ENCODE data around the gene LDLRAD3.

- TF ChIP-seq CTCF (optimal IDR thresholded peaks at IDR 0.05 in 1 of 3, IDR thresholded peaks at IDR 0.05 in 1 of 3, conservative IDR thresholded peaks at IDR 0.05 in 1 of 3; ENCODE audit: extremely low read depth in 1 of 3, insufficient read depth in 2 of 3, low read length in 3 of 3) (no peak), EZH2 (IDR thresholded peaks at IDR 0.05; ENCODE audit: low read length) (no peak)
Measured at GRCh38 chr11:36059660-36060059, 115.8 kb downstream of the LDLRAD3 start.

All from keratinocyte (primary cell).